ENCODE data around the gene USP3. TPM values are rescaled to one million over a fixed set of nuclear protein-coding genes. Genes with fewer than 3 reads are reported as not detected.

Gene USP3
- total and polyA plus RNA-seq, 9 of the 15 experiments (the other 6 are each of a cell fraction or from before 2014, with no cell fraction given), result 17.3 to 54.3 (median 34.8) TPM

DNA sequence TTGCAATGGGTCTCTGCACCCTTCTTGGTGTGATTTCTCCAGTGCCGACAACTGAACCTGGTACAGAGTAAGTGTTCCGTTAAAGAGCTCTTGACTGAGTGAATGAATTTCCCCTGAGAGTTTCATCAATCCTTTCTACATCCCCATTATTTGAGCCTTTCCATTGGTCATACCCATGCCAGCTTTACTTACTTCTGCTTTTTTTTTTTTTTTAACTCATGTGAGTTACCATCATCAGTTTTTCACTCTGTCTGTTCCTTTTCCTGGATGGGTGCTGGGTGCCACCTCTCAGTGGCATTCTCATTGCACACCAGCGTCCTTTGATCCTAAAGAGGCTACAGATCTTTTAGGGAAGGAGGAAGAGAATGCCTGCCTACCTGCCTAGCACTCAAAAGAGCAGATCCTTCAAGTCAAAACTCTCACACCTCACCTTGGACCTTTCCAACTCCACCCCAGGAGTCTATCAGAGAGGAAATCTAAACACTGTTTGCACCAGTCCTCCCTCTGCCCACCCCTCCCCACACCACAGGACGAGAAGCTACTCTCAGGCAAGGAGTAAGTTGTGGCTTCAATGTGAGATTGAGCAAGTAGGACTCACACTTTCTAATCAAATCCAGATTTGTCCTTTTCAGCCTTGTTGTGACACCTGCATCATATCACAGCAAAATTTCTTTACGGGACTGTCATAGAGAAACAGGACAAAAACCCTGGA, 13.1 kb upstream of the USP3 start:
- Histone ChIP-seq H3K36me3 (ENCODE audit: control insufficient read depth, insufficient read depth, low read length) (no peaks in the 10 kb centered on the region), H3K9me1 (ENCODE audit: control insufficient read depth, insufficient read depth, low read length) (no peaks in the 10 kb centered on the region), H3K4me3 (no peak overlapping the region), H4K20me1 (replicated peaks; ENCODE audit: control insufficient read depth, insufficient read depth, low read length) (no peaks in the 10 kb centered on the region), H3K4me2 (ENCODE audit: insufficient read depth, low read length) (no peak overlapping the region), H3K9ac (ENCODE audit: insufficient read depth in 1 of 2, low read depth in 2 of 2, low read length in 2 of 2) (no peak overlapping the region), H3K27ac (ENCODE audit: extremely low read depth, low read depth, low read length) (no peak overlapping the region), H3K9me3 (replicated peaks; ENCODE audit: control insufficient read depth, insufficient read depth, low read depth, low read length) (no peaks in the 10 kb centered on the region), H3K4me1 (replicated peaks in 1 of 2; ENCODE audit: control insufficient read depth in 2 of 2, insufficient read depth in 2 of 2, low read length in 2 of 2) (peaks cover 0 to 9% of the 10 kb centered on the region in 2 experiments; a peak in 3 of 5 replicates), H2AFZ (ENCODE audit: low read depth, low read length) (no peak overlapping the region), H3K79me2 (ENCODE audit: control insufficient read depth, insufficient read depth, low read length) (no peaks in the 10 kb centered on the region), H3K27me3 (ENCODE audit: control insufficient read depth in 2 of 2, insufficient read depth in 2 of 2, low read length in 2 of 2) (no peaks in the 10 kb centered on the region)
- ATAC-seq, result no peak
- in situ Hi-C loops (cut with MboI), result no loop called here
- ChIA-PET POLR2A (interaction anchor here (0.8 to 1.2 kb wide), 3 partner anchors 12 to 24 kb away, joined by 3 read pairs; no protein-coding TSS in a partner anchor), CTCF (ENCODE audit: low intra/inter-chr PET ratio) (no interaction called here)
- no TSS peak for BruUV-seq (replicated peaks)
- TF ChIP-seq ZSCAN32 (CRISPR knock-in tag; IDR thresholded peaks at IDR 0.05), result no peak
- no peak for DNase-seq (ENCODE audit: extremely low read depth in 1 of 4, low spot score in 3 of 4)
- 25% methylated on average over 5 of the region's 5 CpGs for WGBS (ENCODE audit: insufficient coverage, low coverage, missing lambda C conversion rate)
- no peak for FAIRE-seq
- intact Hi-C loops (cut with micrococcal nuclease), result no loop called here

DNA sequence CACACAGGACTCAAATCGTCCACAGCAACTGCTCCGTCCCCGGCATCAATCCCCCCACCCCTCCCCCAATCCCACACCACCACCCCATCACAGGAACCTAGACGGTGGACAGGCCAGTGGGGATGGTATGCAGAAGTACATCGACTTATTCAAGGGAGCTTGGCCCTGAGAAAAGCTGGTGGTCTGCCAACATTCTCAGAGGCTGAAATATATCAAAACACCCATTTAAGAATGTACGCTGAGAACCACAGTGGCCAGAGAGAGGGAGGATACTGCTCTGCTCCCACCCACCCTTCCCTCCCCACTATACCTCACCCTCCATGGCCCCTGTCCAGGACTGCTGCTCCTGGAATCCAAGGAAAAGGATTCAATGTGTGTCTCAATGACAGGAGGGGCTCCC, 12.4 kb upstream of the USP3 start:
- POLR2A ChIA-PET, result interaction anchor here (1.2 kb wide), 1 partner anchor 11 kb away, joined by 3 read pairs; no protein-coding TSS in a partner anchor
- Histone ChIP-seq H3K4me1 (replicated peaks in 1 of 2; ENCODE audit: control insufficient read depth in 2 of 2, insufficient read depth in 2 of 2, low read length in 2 of 2) (peaks cover 0 to 2% of the 10 kb centered on the region in 2 experiments; a peak in 2 of 5 replicates), H3K9me1 (ENCODE audit: control insufficient read depth, insufficient read depth, low read length) (no peaks in the 10 kb centered on the region), H3K27ac (ENCODE audit: extremely low read depth, low read depth, low read length) (no peak overlapping the region), H3K4me3 (no peak overlapping the region), H3K27me3 (ENCODE audit: control insufficient read depth in 2 of 2, insufficient read depth in 2 of 2, low read length in 2 of 2) (no peaks in the 10 kb centered on the region), H3K9me3 (replicated peaks; ENCODE audit: control insufficient read depth, insufficient read depth, low read depth, low read length) (no peaks in the 10 kb centered on the region), H3K36me3 (ENCODE audit: control insufficient read depth, insufficient read depth, low read length) (no peaks in the 10 kb centered on the region), H3K79me2 (ENCODE audit: control insufficient read depth, insufficient read depth, low read length) (no peaks in the 10 kb centered on the region), H2AFZ (ENCODE audit: low read depth, low read length) (no peak overlapping the region), H4K20me1 (replicated peaks; ENCODE audit: control insufficient read depth, insufficient read depth, low read length) (no peaks in the 10 kb centered on the region), H3K9ac (ENCODE audit: insufficient read depth in 1 of 2, low read depth in 2 of 2, low read length in 2 of 2) (no peak overlapping the region), H3K4me2 (ENCODE audit: insufficient read depth, low read length) (no peak overlapping the region)
- BruUV-seq (replicated peaks), result no TSS peak
- intact Hi-C loops (cut with micrococcal nuclease), result no loop called here
- FAIRE-seq, result no peak
- 20% methylated on average over 1 of the region's 6 CpGs for WGBS (ENCODE audit: insufficient coverage, low coverage, missing lambda C conversion rate)
- no peak for ATAC-seq
- CTCF ChIA-PET (ENCODE audit: low intra/inter-chr PET ratio), result no interaction called here
- in situ Hi-C loops (cut with MboI), result no loop called here
- DNase-seq (ENCODE audit: extremely low read depth in 1 of 4, low spot score in 3 of 4), result no peak
- TF ChIP-seq ZNF197 (CRISPR knock-in tag; IDR thresholded peaks at IDR 0.05; ENCODE audit: low read depth) (no peak), RBM22 (IDR thresholded peaks at IDR 0.05; ENCODE audit: low read depth, low read length, poor library complexity, severe bottlenecking) (no peak), RFX7 (CRISPR knock-in tag; IDR thresholded peaks at IDR 0.05) (no peak), RCOR1 (IDR thresholded peaks at IDR 0.05; ENCODE audit: borderline replicate concordance in 1 of 2, low read depth in 2 of 2, low read length in 2 of 2) (no peak), ZNF184 (CRISPR knock-in tag; IDR thresholded peaks at IDR 0.05) (no peak), ZNF23 (CRISPR knock-in tag; IDR thresholded peaks at IDR 0.05) (no peak), SMAD4 (CRISPR knock-in tag; conservative IDR thresholded peaks at IDR 0.05) (no peak)
- TF ChIP-seq, protein P1, sequence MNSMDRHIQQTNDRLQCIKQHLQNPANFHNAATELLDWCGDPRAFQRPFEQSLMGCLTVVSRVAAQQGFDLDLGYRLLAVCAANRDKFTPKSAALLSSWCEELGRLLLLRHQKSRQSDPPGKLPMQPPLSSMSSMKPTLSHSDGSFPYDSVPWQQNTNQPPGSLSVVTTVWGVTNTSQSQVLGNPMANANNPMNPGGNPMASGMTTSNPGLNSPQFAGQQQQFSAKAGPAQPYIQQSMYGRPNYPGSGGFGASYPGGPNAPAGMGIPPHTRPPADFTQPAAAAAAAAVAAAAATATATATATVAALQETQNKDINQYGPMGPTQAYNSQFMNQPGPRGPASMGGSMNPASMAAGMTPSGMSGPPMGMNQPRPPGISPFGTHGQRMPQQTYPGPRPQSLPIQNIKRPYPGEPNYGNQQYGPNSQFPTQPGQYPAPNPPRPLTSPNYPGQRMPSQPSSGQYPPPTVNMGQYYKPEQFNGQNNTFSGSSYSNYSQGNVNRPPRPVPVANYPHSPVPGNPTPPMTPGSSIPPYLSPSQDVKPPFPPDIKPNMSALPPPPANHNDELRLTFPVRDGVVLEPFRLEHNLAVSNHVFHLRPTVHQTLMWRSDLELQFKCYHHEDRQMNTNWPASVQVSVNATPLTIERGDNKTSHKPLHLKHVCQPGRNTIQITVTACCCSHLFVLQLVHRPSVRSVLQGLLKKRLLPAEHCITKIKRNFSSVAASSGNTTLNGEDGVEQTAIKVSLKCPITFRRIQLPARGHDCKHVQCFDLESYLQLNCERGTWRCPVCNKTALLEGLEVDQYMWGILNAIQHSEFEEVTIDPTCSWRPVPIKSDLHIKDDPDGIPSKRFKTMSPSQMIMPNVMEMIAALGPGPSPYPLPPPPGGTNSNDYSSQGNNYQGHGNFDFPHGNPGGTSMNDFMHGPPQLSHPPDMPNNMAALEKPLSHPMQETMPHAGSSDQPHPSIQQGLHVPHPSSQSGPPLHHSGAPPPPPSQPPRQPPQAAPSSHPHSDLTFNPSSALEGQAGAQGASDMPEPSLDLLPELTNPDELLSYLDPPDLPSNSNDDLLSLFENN (IDR thresholded peaks at IDR 0.05; ENCODE audit: low read depth in 2 of 2, low read length in 2 of 2), result no peak

Data from K562 (cell line).